HK-2 (cell line): ENCODE data around the gene RPA4.
"Not testable (repeated sequence)": the region's sequence is repeated elsewhere in the genome, so short reads cannot be mapped to it uniquely, and the experiment has no call there.

Experiments
- DNase-seq: peaks from one replicate; pipeline ENCODE4 v3.0.0-alpha.2; 2018; ENCODE audit not compliant: unreplicated experiment

RPA4 gene, protein sequence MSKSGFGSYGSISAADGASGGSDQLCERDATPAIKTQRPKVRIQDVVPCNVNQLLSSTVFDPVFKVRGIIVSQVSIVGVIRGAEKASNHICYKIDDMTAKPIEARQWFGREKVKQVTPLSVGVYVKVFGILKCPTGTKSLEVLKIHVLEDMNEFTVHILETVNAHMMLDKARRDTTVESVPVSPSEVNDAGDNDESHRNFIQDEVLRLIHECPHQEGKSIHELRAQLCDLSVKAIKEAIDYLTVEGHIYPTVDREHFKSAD

DNA sequence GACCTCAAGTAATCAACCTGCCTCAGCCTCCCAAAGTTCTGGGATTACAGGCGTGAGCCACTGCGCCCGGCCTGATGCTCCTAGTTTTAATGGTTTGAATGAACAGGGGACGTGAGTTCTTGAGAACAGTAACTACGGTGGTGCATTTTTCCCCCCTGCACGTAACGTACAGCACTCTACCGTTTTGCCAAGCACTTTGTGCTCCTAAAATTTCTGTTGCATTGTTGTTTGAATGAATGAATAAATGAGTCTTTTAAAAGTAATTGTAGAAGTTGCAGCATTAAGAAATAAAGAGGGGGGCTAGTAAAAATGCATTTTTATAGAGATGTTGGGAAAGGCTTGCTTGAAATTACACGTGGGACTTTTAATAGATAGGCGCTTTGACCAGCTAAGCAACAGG lies at the start of gene RPA4:
Gene RPA4 (plus strand): TSS at position 301 of the 400 bp plus-strand sequence. CDS start 403 bp downstream, outside the sequence.
- no peak for DNase-seq

DNA sequence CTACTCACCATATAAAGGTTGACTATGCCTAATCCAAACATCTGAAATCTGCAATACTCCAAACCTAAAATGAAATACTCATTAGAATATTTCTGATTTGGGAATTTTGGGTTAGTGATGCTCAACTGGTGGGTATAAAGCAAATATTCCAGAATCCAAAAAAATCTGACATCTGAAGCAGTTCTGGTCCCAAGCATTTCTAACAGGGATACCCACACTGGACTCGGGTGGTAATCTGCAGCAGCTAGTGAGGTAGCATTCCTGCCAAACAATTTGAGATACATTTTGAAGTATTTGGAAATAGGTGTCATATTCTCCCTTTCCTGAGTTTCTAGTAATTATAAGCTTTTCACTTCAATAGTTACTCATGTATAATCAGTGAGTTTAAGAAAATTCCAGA lies 49.6 kb upstream of the RPA4 start:
- DNase-seq, result no peak

DNA sequence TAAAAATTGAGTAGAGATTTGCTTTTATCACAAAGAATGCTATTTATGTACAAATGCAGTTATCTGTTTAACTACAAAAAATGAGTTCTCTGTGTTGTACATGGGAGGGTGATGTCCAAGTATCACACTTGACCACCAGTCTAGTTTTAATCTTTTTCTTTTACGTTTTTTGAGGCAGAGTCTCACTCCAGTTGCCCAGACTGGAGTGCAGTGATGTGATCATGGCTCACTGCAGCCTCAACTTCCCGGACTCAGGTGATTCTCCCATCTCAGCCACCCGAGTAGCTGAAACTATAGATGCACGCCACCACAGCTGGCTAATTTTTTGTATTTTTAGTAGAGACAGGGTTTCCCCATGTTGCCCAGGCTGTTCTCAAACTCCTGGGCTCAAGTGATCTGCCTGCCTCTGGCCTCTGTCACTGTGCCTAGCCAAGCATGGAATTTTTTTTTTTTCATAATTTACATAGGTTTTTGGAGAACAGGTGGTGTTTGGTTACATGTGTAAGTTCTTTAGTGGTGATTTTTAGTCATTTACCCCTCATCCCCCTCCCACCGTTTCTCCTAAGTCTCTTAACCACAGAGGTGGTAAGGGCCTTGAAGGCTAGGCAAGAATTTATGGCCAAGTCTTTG lies 47.9 kb upstream of the RPA4 start:
- DNase-seq, result no peak

DNA sequence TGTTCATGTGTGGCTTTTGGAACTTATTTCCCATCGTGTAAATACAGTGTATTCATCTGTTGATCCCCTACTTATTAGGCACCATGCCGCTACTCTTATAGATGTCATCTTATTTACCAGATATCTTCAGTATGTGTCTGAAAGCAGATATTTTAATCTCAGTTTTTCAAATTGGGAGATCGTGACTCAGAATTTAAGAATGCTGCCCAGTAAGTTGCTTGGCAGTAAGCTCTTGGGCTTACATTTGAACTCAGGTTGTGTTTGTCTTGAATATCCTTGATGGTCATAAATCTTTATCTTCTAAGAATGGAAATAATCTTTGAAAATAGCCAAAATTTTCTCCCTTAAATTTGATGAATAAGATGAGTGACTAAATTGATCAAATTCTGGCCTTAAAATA lies 45.9 kb upstream of the RPA4 start:
- DNase-seq, result no peak

DNA sequence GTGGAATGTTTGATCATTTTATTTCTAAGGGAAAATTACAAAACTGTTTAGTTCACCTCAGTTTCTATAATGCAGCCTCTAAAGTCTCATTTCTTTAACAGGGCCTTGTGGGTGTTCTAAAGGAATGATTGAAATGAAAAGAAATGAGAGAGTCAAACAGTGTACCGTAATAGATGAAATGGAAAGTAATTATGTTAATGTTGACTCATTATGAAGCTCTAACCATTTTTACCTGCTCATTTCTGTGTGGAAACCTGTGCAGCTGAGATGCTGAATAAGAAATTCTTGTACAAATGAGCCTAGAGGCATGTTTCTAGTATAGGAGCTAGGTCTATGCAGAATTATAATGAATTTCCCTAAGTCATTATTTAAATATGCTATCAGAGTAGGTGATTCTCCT lies 45.2 kb upstream of the RPA4 start:
- no peak for DNase-seq

DNA sequence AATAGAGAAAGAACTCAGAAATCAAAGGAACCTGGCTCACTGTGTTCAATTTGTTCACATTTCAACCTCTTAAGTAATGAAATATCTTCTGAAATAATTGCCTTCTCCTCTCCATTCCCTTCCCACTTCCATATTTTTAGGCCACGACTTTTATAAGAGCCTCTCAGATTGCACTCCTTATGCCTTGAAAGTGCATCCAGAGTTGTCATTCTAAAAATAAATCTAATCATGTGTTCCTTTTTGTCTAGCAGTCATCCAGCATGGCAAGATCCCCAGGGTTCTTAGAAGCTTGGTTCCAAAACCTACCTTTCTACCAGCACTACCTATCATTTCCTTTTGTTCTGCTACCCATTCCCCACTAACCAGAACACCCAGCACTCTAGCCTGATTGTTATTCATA lies 42.4 kb upstream of the RPA4 start:
- no peak for DNase-seq

DNA sequence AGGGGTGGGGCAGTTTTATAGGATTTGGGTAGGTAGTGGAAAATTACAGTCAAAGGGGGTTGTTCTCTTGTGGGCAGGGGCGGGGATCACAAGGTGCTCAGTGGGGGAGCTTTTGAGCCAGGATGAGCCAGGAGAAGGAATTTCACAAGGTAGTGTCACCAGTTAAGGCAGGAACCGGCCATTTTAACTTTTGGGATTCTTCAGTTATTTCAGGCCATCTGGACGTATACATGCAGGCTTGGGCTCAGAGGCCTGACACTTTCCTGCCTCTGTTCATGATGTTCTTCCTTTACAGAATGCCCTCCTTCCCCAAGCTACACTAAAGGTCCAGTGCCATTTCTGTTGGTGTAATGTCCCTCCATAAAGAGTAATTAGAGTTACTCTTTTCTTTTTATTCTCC lies 41.8 kb upstream of the RPA4 start:
- DNase-seq, result not testable (repeated sequence)

DNA sequence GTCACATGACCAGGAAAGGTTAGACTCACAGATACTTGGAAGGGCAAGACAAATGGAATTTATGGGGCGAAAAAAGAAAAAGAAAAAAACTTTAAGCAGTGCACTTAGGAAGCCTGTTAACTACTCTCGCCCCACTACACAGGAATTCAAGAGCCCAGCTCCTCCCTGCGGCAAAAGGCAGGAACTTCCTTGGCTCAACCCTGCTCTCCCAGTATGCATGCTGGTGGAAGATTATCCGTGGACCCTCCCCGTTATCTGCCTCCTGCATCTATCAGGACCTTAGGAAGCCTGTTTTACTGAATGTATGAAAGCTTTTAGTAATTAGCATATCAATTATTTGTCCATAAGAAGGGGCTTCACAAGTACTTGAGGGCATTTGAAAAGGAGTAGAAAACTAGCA lies 40.1 kb upstream of the RPA4 start:
- no peak for DNase-seq

DNA sequence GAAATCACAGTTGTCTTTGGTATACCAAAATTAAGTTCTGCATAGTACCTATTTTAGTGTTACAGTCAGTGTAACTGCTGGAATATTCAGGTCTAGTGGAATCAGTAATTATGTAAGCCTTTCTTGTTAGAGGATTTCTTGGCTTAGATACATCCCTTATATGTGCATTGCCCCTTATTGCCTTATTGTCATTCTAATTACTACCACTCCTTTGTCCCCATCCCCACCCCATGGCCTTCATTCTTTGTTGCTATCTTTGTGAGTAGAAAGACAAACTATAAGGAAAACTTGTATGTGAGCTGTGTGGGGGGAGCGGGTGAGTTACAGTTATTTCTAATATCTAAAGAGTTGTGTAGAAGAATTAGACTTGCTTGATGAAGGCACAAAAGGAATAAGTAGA lies 36.9 kb upstream of the RPA4 start:
- no peak for DNase-seq

DNA sequence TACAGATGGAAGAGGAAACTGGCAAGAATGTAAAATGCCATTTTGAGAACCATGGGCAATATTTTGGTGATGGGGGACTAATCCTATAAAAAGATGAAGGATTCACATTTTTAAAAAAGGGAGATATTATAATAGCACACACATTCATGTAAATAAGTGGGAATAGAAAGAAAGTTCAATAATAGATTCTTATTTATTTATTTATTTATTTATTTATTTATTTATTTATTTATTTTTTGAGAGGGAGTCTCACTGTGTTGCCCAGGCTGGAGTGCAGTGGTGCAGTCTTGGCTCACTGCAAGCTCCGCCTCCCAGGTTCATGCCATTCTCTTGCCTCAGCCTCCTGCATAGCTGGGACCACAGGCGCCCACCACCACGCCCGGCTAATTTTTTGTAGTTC lies 24.3 kb upstream of the RPA4 start:
- DNase-seq, result not testable (repeated sequence)

DNA sequence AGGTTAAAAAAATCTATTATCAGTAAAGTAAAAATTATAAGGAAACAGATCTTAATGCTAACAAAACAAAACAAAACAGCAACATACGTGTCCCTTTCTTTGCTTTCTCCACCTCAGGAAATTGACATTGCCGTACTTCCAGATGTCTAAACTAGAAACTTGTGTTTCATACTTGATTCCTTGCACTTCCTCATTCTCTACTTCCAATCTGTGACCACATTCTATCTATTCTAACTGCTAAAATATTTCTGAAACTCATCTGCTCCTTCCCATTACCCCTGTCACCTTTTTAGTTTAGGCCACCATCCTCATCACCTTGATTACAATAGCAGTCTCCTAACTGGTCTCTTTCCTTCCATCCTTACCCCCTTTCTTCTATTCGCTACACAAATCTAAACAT lies 22.5 kb upstream of the RPA4 start:
- no peak for DNase-seq

DNA sequence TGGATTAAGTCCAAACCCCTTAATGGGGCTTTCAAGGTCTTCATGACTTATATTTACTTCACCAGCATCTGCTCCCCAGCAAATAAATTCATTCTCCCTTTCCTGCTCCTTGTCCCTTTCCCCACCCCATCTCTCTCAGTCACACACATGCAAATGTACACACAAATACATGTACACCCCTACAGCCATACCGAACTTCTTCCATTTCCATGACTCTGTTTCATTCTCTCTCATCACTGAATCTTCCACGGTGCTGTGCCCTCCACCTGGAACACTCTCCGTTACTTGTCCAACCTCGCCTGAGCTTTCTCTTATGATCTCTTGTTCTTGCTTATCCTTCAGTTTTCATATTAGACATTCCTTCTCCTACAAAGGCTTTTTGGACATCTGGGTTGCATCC lies 22.0 kb upstream of the RPA4 start:
- no peak for DNase-seq

DNA sequence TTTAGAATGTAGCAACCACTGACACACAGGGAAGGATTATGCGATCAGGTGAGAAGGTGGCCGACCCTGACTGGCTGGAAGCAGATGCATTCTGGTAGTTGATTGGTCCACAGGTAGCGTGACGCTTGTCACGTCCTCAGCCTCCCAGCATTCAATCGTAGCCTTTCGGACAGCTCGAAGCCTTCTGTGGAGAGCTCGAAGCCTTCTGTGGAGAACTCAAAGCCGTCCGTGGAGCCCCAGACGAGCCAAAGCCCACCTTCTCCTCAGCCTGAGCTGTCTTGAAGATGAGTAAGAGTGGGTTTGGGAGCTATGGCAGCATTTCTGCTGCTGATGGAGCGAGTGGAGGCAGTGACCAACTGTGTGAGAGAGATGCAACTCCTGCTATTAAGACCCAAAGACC lies 319 bp downstream of the RPA4 start:
- DNase-seq, result no peak

DNA sequence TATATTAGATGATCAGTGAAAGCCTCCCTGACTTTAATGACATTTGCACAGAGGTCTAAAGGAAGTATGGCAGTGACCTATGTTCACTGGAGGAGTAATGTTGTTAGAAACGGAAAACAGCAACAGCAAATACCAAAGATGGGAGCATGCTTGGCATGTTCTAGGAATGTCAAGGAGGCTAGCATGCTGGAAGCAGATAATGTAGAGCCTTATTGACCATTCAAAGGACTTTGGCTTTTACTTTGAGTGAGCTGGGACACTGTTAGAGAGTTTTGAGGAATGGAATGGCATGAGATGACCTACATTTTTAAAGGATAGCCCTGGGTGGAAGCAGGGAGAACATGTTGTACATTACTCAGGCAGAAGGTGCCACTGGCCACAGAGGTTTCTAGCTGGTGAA lies 6.0 kb downstream of the RPA4 start:
- no peak for DNase-seq

DNA sequence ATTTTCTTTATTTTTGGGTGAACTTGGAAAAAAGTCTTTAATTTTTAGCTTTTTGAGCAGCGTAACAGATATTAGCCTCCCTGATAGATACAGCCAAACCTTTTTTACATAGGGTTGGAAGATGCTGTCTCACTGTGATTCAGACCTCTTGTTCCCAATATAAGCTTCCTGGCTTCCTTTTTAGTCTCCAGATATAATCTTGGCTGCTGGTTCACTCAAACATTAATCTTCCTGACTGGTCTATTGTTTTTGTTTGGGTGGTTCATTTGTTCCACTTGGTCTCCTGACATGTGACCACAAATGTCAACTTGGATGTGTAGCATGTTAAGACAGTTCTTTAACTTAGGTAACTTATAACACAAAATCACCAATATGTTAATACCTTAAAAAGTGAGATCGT lies 23.0 kb downstream of the RPA4 start:
- no peak for DNase-seq

DNA sequence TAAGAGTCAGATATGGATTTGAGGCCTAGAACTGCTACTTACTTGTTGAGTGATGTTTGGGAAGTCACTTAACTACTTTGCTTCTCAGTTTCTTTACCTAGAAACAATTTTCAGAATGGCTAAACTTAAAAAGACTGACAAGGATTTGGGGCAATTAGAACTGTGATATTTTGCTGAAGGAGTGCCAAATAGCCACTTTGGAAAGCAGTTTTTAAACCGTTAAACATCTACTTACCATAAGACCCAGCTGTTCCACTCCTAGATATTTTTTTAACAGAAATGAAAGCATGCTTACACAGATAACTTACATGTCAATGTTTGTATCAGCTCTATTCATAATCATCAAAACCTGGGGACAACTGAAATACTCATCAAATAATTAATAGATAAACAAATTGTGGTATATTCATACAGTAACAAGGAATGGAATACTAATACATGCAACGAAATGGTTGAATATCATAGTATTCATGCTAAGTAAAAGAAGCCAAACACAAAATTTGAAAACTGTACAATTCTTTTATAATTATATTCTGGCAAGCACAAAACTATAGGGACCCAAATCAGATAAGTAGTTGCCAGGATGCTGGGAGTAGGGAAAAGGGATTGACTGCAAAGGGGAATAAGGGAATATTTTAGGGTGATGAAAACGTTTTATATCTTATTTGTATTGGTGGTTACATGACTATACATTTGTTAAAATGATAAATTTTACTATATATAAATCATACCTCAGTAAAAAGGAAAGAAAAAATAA lies 24.0 kb downstream of the RPA4 start:
- no peak for DNase-seq

DNA sequence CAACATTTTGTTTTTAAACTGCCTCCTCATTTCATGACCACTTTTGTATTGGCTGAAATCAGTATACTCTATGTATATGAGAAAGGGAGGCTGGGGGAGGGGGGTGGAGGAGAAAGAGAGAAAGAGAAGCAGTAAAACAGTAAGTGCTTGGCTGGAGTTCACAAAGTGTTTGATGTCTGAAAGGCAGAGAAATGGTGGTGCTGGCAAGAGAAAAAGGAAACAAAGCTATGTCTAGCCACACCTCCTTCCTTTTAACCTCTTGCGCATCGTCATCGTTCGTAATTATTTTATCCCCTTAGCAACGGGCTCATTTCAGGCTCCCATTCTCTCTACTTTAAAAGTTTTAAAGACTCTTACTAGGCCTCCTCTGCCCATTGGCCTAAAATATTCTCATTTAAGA lies 25.6 kb downstream of the RPA4 start:
- no peak for DNase-seq

DNA sequence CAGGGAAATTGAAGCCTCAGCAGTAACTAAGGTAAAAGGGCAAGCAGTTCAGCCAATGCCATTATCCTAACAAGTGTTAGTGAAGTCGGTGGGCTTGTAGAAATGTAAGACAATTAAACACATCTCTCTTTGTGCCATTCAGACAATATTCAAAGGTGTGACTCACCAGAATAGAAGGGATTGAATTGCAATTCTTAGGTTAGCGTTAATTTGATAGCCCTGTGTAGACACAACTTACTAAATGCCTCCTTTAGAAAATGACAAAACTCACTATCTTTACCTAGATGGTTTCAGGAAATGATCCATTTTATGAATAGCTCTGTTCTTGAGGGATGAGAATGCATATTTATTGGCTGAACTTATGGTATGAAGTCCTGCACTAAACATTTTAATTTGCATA lies 35.2 kb downstream of the RPA4 start:
- DNase-seq, result no peak

DNA sequence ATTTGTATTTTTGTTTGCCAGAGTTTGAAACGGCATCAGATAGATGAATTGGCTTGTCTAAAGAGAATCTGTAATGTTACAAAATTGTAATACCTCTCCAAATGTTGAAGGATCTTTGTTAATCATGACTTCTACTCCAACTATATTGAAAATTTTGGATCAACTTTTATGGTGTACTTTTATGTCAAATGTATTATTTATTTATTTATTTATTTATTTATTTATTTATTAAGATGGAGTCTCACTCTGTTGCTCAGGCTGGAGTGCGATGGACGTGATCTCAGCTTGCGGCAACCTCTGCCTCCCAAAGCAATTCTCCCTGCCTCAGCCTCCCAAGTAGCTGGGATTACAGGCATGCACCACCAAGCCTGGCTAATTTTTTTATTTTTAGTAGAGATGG lies 36.0 kb downstream of the RPA4 start:
- no peak for DNase-seq

DNA sequence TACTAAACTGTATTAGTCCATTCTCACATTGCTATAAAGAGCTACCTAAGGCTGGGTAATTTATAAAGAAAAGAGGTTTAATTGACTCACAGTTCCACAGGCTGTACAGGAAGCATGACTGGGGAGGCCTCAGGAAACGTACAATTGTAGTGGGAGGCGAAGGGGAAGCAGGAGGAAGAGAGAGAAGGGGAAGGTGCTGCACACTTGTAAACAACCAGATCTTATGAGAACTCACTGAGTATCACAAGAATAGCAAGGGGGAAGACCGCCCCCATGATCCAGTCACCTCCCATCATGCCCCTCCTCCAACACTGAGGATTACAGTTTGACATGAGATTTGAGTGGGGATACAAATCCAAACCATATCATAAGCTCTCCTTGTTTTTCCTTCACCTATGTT lies 40.9 kb downstream of the RPA4 start:
- DNase-seq, result no peak

DNA sequence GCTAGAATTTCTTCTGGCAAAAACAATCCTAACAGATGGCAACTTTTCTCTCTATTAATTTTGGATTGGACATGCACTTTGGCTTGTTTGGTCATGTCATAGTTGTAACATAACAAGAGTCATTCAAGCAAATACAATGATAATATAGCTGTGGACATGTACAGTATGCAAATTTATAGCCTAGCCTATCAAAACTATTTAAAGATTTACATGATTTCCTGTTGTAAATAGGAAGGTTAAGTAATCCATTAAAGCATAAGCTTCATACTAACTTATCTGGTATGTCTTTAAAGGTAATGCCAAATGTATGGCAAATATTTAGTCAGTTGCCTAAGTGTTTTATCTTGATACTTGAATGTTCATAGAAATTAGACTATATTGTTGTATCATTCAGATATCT lies 45.3 kb downstream of the RPA4 start:
- DNase-seq, result no peak
